Cardiac fibroblast (primary cell): ENCODE results near the gene CSAD.

Experiments
- DNase-seq, 2 donors: peaks; one replicate each; pipeline versions ENCODE4 v3.0.0 to v3.0.0-alpha.2; 2010; ENCODE audit warnings: low read depth in 2 of 2
- H3K4me3 ChIP-seq, 2 donors: replicated peaks in 1 of 2; 1 replicate in 1 of 2; 2 replicates in 1 of 2; pipeline ENCODE4 v1.5.1; 2011; ENCODE audit warnings: low read depth in 2 of 2, low read length in 2 of 2, mild to moderate bottlenecking in 2 of 2, moderate library complexity in 1 of 2
- TF ChIP-seq, protein P1 (sequence below): IDR thresholded peaks from one replicate; pipeline ENCODE4 v1.5.1; 2011; ENCODE audit warnings: low read depth, mild to moderate bottlenecking, low read length, inconsistent platforms

The CSAD gene

GRCh38 chr12:53160673-53161072 is 20.1 kb downstream of the CSAD start:
- DNase-seq = no peak
- H3K4me3 ChIP-seq = no peak overlapping the region
- TF ChIP-seq, protein P1, sequence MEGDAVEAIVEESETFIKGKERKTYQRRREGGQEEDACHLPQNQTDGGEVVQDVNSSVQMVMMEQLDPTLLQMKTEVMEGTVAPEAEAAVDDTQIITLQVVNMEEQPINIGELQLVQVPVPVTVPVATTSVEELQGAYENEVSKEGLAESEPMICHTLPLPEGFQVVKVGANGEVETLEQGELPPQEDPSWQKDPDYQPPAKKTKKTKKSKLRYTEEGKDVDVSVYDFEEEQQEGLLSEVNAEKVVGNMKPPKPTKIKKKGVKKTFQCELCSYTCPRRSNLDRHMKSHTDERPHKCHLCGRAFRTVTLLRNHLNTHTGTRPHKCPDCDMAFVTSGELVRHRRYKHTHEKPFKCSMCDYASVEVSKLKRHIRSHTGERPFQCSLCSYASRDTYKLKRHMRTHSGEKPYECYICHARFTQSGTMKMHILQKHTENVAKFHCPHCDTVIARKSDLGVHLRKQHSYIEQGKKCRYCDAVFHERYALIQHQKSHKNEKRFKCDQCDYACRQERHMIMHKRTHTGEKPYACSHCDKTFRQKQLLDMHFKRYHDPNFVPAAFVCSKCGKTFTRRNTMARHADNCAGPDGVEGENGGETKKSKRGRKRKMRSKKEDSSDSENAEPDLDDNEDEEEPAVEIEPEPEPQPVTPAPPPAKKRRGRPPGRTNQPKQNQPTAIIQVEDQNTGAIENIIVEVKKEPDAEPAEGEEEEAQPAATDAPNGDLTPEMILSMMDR = no peak

- TF ChIP-seq, protein P1 = no peak
- H3K4me3 ChIP-seq = no peak overlapping the region
- no peak for DNase-seq
Measured at GRCh38 chr12:53160000-53160399, 20.7 kb downstream of the CSAD start.

DNA sequence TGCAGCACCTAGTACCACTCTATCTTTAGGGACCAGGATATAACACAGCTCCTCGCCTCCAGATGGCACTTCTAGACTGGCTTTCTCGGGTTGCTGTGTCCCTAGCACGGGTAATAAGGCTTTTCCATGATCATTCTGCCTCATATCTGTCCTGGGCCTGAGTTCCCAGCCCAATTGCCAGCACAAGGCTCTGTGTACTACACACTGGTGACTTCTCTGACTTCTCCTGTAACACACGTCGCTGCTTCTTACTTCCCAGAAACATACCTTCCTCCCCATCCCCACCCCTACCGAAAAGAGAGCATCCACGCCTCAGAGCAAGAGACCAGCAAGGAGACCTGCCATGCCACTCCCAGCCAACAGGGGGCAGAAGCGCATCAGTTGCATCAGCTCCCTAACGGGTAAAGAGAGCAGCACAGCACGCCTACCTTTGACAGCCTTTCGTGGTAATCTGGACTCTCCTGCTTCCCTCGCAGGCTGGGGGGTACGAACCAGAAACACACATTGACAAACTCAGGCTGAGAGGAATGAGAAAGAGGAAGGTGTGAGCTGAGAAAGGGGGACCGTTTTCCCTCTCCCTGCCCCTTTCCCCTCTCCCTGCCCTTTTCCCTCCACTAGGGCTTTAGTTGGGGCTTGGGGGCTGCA is 21.4 kb downstream of the CSAD start:
- TF ChIP-seq, protein P1 = peak; percentile 99
- DNase-seq = peak; percentile 83 to 84
- no peak overlapping the region for H3K4me3 ChIP-seq

DNA sequence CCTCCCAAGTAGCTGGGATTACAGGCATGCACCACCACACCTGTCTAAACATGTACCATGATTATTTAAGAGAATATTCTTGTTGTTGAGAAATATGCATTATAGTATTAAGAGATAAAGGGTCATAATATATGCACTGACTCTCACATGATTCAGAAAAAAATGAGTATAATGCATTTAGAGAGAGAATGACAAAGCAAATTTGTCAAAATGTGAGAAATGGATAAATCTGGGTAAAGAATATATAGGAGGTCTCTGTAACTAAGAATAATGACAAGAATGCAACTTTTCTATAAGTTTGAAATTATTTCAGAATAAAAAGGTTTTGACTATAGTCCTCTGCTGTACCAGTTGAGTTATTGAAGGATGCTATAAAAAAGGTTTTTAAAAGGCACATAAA is 28.3 kb downstream of the CSAD start:
- TF ChIP-seq, protein P1 = no peak
- H3K4me3 ChIP-seq = no peak overlapping the region
- no peak for DNase-seq

DNA sequence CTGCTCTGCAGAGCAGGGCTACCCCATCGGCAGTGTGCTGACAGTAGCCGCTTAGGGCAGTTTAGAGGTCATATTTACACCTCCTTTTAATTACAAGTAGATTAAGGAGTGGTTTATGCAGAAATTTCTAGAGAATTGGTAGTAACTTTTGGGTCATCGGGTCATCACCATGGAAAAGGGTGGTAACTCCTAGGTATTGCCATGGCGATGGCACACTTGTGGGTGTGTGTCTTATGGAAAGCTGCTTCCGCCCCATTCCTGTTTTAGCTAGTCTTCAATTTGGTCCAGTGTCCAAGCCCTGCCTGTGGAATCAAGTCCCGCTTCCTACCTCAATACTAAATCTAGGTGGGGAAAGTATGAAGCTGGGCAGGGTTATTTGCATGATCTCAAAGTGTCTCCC is 29.7 kb downstream of the CSAD start:
- TF ChIP-seq, protein P1 = no peak

DNA sequence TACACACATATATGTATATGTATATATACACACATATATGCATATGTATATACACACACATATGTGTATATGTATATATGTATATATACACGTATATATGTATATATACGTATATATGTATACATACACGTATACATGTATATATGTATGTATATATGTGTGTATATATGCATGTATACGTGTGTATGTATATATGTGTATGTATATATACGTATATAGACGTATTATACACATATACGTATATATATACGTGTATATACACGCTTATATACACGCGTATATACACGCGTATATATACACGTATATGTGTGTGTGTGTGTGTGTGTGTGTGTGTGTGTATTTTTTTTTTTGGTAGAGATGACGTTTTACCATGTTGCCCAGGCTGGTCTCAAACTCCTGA is 33.1 kb downstream of the CSAD start:
- TF ChIP-seq, protein P1 = no peak
- H3K4me3 ChIP-seq = no peak overlapping the region
- no peak for DNase-seq

More for the DNA sequence above, 29.7 kb downstream of the CSAD start:
- no peak overlapping the region for H3K4me3 ChIP-seq
- no peak for DNase-seq

DNA sequence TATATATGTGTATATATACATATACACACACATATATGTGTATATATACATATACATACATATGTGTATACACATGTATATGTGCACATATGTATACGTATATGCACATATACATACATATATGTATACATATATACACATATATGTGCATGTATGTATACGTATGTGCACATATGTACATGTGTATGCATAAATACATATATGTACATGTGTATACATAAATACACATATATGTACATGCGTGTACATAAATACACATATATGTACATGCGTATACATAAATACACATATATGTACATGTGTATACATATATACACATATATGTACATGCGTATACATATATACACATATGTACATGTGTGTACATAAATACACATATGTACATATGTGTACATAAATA is 33.5 kb downstream of the CSAD start:
- TF ChIP-seq, protein P1 = no peak
- H3K4me3 ChIP-seq = no peak overlapping the region
- no peak for DNase-seq
